Measurements from ENCODE around the gene CALML6.
A peak's percentile ranks its signal among the peaks of the same experiment; 100 is the strongest.

The CALML6 gene

DNA sequence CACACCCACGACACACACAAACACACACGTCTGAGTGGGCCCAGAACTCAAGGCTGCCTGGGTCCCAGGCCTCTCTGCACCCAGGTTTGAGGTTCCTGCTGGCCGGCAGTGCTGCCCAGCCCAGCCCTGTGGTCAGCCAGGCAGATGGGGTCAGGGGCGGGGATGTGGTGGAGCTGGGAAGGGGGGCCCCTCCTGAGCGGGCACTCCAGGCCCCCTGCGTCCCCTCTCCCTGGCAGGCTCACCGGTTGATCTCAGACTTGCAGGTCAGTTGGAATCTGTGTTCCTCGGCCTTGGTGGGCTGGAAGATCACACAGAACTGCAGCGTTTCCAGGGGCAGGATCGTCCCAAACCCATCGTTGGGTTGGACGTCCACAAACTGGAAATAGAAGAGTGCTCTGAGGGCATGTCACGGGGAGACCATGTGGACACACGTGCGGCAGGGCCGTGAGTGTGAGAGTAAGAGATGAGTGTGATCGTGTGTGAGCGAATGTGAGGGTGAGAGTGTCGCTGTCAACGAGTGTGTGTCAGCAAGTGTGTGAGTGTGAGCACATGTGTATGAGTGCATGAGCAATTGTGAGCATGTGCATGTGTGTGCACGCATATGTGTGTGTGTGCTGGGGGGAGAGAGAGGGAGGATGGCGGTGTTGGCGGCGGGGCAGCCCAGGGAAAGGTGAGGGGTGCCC lies 23.7 kb downstream of the CALML6 start:
- H3K4me3 ChIP-seq (ENCODE audit: low read length), result no peak overlapping the region
- DNase-seq (ENCODE audit: low read depth, low spot score), result no peak

DNA sequence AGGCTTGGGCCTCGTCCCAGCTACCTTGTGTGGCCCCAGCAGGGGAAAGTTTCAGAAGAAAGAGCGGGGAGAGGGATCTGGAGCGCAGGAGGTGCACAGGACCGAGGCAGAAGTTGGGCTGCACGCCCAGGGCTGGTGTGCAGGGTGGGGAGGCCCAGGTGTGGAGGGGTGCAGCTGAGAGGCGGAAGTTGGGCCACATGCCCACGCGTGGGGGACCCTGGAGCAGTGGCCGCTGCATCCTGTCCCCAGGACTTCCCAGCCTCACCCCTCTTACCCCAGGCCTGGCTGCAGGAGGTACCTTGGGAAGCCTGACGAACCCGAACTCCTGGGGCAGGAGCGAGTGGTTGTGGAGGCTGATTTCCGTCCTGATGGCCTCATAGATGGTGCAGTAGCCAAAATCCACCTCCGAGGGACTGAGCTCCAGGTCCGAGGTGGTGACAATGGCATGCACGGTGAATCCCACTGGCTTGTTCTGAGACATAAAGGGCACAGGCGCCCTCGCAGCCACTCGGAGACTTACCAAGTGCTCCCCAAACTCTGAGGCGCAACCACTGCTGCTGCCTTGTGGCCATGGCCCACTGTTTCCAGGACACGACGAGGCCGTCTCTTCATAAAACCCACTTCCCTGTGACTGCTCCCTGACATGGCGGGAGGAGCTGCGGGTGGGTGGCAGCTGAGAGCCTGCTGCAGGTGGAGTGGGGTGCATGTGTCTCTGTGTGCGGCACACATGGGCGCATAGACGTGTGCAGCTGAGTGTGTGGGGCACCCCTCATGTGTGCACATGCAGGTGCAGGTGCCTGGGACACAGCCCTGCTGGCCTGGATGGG lies 24.4 kb downstream of the CALML6 start:
- no peak for DNase-seq (ENCODE audit: low read depth, low spot score)
- H3K4me3 ChIP-seq (ENCODE audit: low read length), result no peak overlapping the region

DNA sequence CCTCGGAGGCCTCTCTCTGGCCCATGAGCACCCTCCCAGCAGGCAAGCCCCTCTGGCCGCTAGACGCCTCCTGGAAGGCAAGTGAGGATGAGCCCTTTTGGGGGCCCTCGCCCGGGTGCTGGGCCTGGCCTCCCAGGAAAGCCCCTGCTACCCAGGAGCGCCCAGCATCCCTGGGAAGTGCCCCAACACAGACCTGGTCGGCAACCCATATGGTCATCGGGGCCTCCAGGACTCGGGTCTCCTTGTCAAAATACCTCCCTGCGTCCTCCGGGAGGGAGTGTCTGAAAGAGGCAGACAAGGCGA lies 25.0 kb downstream of the CALML6 start:
- no peak overlapping the region for H3K4me3 ChIP-seq (ENCODE audit: low read length)
- DNase-seq (ENCODE audit: low read depth, low spot score), result no peak

DNA sequence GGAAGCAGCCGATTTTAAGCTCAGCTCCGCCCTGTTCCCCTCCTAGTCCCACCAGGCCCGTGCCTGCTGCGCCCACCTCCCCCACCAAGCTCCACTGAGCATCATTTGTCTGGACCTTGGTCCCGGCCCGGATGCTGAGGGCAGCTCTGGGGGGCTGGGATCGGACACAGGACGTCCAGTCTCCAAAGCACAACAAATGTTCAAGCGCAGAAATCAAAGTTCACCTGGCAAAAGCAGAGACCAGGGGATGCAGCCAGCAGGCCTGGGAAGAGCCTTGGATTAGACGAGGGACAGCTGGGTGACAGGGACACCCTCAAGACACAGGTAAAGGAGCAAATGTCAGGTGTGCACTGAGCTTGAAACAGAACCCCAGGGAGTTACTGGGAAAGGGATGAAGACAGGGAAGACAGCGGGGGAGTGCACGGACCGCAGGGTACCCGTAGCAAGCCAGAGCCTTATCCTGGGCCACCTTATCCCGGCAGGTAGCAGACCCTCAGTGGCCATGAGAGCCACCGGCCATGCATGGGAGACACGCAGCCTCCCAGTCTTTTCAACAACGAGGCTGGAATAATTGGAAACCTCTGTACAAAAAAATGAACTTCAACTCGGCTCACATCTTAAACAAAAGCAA lies 26.3 kb downstream of the CALML6 start:
- no peak for DNase-seq (ENCODE audit: low read depth, low spot score)

DNA sequence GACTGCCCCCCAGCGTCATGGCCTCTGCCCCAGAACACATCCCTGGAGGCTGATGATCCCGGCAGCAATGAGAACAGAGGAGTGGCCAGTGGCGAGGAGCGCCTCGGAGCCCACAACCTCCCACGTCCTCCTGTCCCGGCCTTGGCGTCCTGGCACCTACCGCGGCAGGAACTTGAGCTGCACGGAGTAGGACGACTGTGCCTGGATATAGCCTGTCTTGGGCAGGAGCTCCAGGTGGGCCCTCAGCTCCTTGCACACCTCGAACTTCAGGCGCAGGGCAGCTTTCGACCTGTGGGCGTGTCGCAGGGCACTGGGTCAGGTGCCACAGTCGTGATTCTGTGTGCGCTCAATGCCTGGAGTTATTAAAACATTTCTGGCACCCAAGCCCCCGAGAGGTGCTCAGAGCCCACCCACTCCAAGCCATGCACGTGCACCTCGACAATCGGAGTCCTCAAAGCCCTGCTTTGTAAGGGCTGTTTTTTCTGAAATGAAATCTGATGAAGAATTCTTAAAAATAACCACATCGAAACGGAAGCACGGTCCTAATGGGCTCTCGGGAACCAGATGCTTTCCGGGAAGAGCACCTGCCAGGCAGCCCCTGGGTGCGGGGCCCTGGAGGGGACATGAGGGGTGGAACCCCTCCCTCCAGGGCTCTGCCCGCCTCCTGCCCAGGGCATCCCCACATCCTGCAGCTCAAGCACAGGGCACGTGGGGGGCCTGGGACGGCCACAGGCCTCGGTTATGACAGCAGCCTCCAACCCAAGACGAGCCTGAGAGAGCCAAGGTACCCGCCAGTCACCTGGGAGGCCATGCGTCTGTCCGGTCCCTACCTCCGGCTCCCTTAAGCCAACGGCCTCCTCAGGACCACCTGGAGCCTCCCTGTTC lies 27.1 kb downstream of the CALML6 start:
- no peak overlapping the region for H3K4me3 ChIP-seq (ENCODE audit: low read length)
- DNase-seq (ENCODE audit: low read depth, low spot score), result no peak

More for the DNA sequence above, 26.3 kb downstream of the CALML6 start:
- no peak overlapping the region for H3K4me3 ChIP-seq (ENCODE audit: low read length)

DNA sequence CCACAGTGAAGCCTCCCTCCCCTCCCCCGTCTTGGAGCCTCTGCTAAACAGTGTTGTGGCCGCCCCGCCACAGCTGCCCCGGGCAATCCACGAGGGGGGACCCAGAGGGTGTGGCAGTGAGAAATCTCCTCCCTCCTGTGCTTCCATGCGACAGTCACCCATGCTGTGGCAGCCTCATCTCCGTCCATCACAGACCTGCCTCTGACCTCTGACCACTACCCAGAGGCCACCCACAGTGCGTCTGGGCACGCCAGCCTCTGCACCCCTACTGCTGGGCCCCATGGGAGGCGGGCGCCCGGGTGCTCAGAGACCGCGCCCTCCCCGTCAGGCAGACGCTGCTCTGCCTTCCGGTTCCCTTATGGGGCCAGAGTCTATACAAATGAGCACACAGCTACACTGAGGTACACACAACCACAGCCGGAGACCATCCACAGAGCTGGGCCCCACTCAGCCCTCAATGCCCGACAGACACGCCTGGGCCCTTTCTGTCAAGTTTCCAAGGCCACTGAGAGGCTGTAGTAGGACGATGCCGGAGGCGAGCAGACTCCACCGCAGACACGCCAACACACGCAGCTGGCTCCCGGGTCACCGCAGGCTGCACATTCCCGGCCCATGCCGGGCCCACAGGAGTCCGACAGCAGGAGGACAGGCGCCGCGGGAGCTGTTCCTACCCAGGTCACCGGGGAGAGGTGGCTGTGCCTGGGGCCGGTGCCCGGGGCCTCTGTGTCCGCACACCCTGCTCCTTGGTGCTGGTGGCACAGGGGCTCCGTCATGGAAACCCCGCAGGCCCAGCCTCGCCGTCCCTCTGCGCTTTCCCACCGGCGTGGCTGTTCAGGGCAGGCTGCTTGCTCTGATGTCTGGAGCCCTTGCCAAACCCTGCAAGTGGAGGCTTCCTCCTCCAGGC lies 27.9 kb downstream of the CALML6 start:
- DNase-seq (ENCODE audit: low read depth, low spot score), result no peak

DNA sequence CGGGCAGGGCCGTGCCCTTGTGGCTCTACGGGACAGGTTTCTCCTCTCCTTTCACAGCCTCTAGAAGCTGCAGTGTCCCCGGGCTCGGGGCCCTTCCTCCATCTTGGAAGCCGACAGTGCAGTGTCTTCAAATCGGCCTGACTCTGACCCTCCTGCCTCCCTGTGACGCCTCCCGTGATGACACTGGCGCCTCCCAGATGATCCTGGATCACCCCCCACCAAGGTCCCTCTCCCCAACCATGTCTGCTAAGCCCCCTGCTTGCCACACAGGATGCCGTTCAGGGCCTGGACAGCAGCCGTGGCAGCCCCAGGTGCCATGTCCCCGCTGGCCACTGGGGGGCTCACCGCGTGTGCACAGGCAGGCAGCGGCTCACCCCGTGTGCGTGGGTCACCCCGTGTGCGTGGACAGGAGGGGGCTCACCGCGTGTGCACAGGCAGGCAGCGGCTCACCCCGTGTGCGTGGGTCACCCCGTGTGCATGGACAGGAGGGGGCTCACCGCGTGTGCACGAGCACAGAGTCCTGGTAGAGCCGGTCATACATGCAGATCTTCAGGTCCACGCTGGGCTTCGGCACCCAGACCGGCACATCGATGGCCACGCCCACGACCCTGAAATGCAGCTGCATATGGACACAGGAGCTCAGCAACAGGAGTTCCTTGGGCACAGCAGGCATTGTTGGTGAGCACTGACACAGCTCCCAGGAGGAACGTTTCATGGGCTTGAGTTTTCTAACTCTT lies 28.9 kb downstream of the CALML6 start:
- H3K4me3 ChIP-seq (ENCODE audit: low read length), result peak overlapping the region; percentile 4
- no peak for DNase-seq (ENCODE audit: low read depth, low spot score)

More for the DNA sequence above, 27.9 kb downstream of the CALML6 start:
- no peak overlapping the region for H3K4me3 ChIP-seq (ENCODE audit: low read length)

DNA sequence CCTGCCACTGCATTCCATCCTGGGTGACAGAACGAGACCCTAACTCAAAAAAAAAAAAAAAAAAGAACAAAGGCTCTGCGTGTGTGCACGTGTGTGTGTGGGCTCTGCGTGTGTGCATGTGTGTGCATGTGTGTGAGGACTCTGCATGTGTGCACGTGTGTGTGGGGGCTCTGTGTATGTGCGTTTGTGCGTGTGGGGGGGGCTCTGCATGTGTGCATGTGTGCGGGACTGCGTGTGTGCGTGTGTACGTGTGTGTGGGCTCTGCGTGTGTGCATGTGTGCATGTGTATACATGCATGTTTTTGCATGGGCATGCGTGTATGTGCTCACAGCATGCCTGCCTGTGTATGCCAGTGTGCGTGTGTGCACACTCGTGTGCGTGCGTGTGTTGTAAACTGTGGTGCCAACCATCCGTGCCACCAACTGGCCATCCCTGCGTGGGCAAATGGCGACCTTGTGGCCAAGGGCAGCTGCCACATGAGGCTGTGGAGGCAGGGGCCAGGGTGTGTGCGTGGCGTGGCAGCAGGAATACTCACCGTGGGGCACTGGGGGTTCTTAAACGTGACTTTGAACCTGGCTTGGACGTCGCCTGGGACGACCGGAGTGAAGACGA lies 30.8 kb downstream of the CALML6 start:
- H3K4me3 ChIP-seq (ENCODE audit: low read length), result no peak overlapping the region

DNA sequence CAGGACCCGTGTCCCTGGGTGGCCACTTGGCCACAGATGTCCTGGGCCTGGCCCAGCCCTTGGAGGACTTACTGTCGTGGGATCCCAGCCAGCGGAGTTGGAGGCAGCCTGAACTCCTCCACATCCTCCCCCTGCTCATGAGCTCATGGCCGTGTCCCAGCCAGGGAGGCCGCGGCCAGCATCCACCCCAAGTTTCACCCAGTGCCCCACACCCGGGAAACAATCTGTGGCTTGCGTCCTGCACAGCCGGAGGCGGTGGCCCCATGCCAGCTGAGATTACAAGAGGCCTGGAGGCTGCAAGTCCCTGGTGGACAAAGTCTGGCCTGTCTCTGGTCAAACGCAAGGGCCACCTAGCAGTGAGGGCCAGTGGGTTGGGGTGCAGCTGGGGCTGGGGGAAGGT lies 31.5 kb downstream of the CALML6 start:
- H3K4me3 ChIP-seq (ENCODE audit: low read length), result no peak overlapping the region
- no peak for DNase-seq (ENCODE audit: low read depth, low spot score)

More for the DNA sequence above, 30.8 kb downstream of the CALML6 start:
- no peak for DNase-seq (ENCODE audit: low read depth, low spot score)

DNA sequence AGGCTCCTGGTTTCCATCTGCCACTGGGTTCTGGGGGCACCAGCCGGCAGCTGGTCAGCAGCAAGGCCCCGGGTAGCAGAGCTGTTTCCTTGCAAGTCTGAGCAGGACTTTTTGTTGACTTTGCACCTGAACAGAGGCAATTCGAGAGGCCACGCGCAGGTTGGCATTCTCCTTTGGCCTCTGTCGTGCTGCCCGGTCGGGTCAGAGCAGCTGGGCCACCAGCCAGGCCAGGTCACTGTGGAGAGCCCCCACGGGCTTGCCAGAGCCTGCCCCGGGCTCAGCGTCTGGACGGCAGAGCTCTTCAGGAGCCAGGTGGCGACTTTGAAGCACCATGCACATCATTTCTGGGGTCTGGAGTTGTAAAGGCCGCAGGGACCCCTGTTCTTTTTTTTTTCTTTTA lies 32.4 kb downstream of the CALML6 start:
- no peak for DNase-seq (ENCODE audit: low read depth, low spot score)
- no peak overlapping the region for H3K4me3 ChIP-seq (ENCODE audit: low read length)

DNA sequence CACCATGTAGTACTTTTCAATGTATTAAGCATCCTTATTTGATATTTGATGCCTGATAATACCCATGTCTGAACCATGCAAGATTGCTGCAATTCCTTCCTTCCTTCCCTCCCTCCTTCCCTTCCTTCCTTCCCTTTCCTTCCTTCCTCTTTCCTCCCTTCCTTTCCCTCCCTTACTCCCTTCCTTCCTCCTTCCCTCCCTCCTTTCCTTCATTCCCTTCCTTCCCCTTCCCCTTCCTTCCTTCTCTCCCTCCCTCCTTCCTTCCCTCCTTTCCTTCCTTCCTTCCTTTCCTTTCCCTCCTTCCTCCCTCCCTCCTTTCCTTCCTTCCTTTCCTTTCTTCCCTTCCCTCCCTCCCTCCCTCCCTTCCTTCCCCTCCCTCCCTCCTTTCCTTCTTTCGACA lies 33.7 kb downstream of the CALML6 start:
- H3K4me3 ChIP-seq (ENCODE audit: low read length), result no peak overlapping the region
- no peak for DNase-seq (ENCODE audit: low read depth, low spot score)

DNA sequence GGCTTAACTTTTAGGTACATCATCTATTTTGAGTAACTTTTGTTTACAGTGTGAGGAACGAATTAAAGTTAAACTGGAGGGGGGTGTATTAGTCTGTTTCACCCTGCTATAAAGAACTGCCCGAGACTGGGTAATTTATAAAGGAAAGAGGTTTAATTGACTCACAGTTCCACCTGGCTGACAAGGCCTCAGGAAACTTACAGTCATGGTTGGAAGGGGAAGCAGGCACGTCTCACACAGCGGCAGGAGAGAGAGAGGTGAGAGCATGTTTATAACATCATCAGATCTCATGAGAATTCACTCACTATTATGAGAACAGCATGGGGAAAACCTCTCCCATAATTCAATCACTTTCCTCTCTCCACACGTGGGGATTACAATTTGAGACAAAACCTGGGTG lies 35.9 kb downstream of the CALML6 start:
- H3K4me3 ChIP-seq (ENCODE audit: low read length), result no peak overlapping the region
- DNase-seq (ENCODE audit: low read depth, low spot score), result no peak

DNA sequence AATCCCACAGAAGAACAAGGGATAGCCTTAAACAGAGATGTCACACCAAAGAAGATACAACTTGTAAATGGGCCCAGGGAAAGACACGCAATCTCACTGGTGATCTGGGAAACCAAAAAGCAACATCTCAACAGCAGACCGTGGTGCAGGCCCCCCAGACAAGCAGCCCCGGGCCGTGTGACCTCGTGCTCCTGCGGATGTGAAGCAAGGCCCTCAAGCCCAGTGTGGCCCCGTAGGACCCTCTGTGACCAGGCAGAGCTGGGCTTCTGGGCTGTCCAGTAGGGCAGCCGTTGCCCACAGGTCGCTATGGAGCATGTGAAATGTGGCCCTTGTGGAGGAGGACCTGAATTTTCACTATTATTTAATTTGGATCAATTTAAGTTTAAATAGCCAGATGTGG lies 39.0 kb downstream of the CALML6 start:
- no peak for DNase-seq (ENCODE audit: low read depth, low spot score)
- no peak overlapping the region for H3K4me3 ChIP-seq (ENCODE audit: low read length)

DNA sequence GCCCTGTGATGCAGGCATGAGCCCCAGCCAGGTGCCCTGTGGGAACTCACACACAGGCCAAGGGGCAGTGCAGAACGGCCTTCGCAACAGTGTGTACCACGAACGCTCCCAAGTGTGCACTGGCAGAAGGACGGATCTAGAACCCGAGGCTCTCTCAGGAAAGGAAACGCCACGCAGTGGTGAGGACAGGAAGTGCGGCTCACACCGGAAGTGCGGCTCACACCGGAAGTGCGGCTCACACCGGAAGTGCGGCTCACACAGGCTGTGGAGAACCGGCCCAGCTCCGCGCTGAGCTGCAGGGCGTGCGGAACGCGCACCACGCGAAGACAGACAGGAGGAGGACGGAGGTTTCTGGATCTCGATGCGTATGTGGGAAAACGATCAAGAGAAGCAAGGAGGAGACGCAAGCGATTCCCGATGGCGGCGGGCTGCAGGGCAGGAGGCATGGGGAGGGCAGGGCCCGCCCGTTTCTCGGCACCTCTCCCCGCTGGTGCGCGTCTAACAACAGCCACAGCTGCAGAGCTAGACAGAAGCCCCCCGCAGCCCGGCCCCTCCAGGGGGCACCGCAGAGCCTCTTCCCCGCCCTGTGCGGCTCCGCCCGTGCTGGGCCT lies 39.9 kb downstream of the CALML6 start:
- no peak overlapping the region for H3K4me3 ChIP-seq (ENCODE audit: low read length)
- DNase-seq (ENCODE audit: low read depth, low spot score), result no peak

DNA sequence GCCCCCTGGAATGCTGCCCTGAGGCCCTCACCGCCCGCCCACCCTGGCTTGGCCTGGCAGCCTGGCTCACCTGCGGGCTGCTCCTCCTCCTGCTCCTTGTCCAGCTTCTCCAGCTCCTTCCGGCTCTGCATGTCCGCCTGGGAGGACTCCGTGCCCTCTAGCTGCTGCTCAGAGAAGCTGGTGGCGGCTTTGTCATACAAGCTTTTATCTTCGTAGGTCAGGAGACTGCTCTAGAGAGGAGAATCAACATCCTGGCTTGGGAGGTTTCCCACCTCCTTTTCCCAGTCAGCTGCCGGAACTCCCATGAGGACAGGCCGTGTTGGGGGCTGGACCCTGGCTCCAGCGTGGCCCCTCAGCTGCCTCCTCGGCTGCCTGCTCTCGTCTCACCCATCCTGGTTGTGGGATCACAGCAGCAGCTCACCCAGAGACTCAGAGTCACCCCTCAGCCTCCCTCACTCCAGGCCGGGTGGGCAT lies 40.6 kb downstream of the CALML6 start:
- no peak for DNase-seq (ENCODE audit: low read depth, low spot score)
- H3K4me3 ChIP-seq (ENCODE audit: low read length), result no peak overlapping the region

DNA sequence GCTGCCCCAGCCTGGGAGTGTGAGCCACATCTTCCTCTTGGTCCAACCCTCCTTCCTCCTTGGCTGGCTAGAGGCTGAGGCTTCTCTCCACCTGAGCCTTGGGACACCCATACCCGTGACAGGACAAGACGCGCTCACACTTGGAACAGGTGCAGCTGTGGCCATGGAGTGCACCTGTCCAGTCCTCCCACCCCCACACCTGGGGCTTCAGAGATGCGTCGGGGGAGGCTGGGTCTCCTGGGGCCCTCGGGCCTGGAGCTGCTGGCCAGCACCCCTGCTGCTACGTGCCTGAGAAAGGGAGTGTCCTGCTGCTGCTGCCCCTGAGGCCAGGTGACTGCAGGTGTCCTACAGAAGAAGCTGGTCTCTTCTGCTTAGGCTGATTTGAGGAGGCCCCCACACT lies 41.0 kb downstream of the CALML6 start:
- H3K4me3 ChIP-seq (ENCODE audit: low read length), result no peak overlapping the region
- no peak for DNase-seq (ENCODE audit: low read depth, low spot score)

All from Jurkat, Clone E6-1 (cell line).